Stimulated activated naive CD8-positive, alpha-beta T cell treated with anti-CD3 and anti-CD28 coated beads, Interleukin-15, Interleukin-2, amounts not matched to agents 100 ng/mL and 50 ng/mL, for 24 hours (primary cell): ENCODE results near the gene PPP1R14C.
"Not testable (repeated sequence)": the region's sequence is repeated elsewhere in the genome, so short reads cannot be mapped to it uniquely, and the experiment has no call there.

Experiments used
- H3K27ac Mint-ChIP-seq: one replicate; pipeline ENCODE4 v1.8.0; 2021; ENCODE audit warnings: mild to moderate bottlenecking, mixed read lengths
- H3K27me3 Mint-ChIP-seq: one replicate; pipeline ENCODE4 v1.8.0; 2021; ENCODE audit warnings: mixed read lengths
- H3K36me3 Mint-ChIP-seq: one replicate; pipeline ENCODE4 v1.8.0; 2021; ENCODE audit warnings: low read depth, mixed read lengths
- H3K4me1 Mint-ChIP-seq: one replicate; pipeline ENCODE4 v1.8.0; 2021; ENCODE audit warnings: low read depth, mixed read lengths
- H3K4me3 Mint-ChIP-seq: one replicate; pipeline ENCODE4 v1.8.0; 2021; ENCODE audit warnings: mild to moderate bottlenecking, mixed read lengths
- H3K9me3 Mint-ChIP-seq: one replicate; pipeline ENCODE4 v1.8.0; 2021; ENCODE audit warnings: mixed read lengths

The PPP1R14C gene

DNA sequence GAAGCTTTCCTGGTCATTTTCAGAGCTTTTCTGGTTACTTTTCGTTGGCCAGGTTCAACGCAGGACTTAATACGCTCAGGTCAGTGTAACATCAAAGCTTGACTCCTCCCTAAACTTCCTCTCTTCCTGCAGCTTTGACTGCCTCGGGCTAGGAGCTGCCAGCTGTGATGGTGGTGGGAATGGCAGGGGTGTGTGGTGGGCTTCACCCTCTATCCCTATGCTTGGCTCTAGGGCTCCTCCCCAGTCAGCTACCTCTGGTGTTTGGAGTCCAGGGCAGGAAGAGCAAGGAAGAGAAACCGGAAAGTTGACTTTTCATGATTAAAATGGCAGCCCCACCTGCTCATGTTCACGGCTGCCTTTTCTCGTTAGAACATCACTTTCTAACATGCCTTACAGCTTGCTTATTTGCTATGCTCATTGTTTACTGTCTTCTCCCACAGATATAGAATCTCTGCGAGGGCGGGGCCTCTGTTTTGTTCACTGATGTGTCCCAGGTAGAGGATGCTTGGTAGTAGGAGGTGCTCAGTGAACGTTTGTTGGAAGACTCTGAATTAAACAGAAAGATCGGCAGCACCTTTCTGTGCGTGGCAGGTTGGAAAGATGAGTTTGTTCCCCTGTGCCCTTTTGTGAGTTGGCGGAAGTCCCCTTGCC is 16.1 kb upstream of the PPP1R14C start:
- Mint-ChIP-seq H3K4me3 (no peak overlapping the region), H3K27ac (no peak overlapping the region), H3K36me3 (no peaks in the 10 kb centered on the region), H3K27me3 (peaks cover 10% of the 10 kb centered on the region), H3K9me3 (no peaks in the 10 kb centered on the region), H3K4me1 (no peaks in the 10 kb centered on the region)

GRCh38 chr6:150128425-150128824 is 14.4 kb upstream of the PPP1R14C start:
- Mint-ChIP-seq H3K27me3 (peaks cover 10% of the 10 kb centered on the region), H3K27ac (no peak overlapping the region), H3K4me3 (no peak overlapping the region), H3K36me3 (no peaks in the 10 kb centered on the region), H3K4me1 (no peaks in the 10 kb centered on the region), H3K9me3 (no peaks in the 10 kb centered on the region)

- H3K9me3 Mint-ChIP-seq, result no peaks in the 10 kb centered on the region
- H3K36me3 Mint-ChIP-seq, result no peaks in the 10 kb centered on the region
- H3K4me1 Mint-ChIP-seq, result no peaks in the 10 kb centered on the region
- H3K4me3 Mint-ChIP-seq, result no peak overlapping the region
- peaks cover 12% of the 10 kb centered on the region for H3K27me3 Mint-ChIP-seq
- no peak overlapping the region for H3K27ac Mint-ChIP-seq
These were observed 13.0 kb upstream of the PPP1R14C start for GRCh38 chr6:150129616-150130505.

DNA sequence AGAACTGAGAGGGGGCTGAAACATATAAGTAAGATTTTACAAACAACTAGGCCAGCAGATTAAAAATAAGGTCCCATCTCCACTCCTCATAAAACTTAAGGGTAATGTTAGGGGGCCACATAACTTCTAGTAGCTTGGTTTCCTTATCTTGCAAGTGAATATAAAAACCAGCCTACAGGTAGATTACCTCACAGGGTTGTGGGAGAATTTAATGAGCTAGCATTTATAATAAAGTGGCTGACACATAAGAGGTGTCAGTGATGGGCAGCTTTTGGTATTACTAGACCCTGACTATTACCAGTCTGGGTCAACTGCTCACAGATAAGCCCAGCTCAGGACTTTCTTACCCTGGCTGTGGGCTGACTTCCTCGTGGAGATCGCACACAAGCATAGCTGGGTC is 9.2 kb upstream of the PPP1R14C start:
- Mint-ChIP-seq H3K36me3 (no peaks in the 10 kb centered on the region), H3K27ac (no peak overlapping the region), H3K9me3 (no peaks in the 10 kb centered on the region), H3K27me3 (peaks cover 20% of the 10 kb centered on the region), H3K4me1 (no peaks in the 10 kb centered on the region), H3K4me3 (no peak overlapping the region)

- H3K27ac Mint-ChIP-seq, result no peak overlapping the region
- no peaks in the 10 kb centered on the region for H3K36me3 Mint-ChIP-seq
- no peaks in the 10 kb centered on the region for H3K9me3 Mint-ChIP-seq
- H3K27me3 Mint-ChIP-seq, result peaks cover 26% of the 10 kb centered on the region
- no peak overlapping the region for H3K4me3 Mint-ChIP-seq
- H3K4me1 Mint-ChIP-seq, result no peaks in the 10 kb centered on the region
These were observed 8.4 kb upstream of the PPP1R14C start for GRCh38 chr6:150134280-150134920.

- peaks cover 53% of the 10 kb centered on the region for H3K27me3 Mint-ChIP-seq
- H3K9me3 Mint-ChIP-seq, H3K4me3 Mint-ChIP-seq, H3K27ac Mint-ChIP-seq, H3K4me1 Mint-ChIP-seq, H3K36me3 Mint-ChIP-seq: not testable (repeated sequence)
These were observed 5.1 kb upstream of the PPP1R14C start for GRCh38 chr6:150137711-150138110.

DNA sequence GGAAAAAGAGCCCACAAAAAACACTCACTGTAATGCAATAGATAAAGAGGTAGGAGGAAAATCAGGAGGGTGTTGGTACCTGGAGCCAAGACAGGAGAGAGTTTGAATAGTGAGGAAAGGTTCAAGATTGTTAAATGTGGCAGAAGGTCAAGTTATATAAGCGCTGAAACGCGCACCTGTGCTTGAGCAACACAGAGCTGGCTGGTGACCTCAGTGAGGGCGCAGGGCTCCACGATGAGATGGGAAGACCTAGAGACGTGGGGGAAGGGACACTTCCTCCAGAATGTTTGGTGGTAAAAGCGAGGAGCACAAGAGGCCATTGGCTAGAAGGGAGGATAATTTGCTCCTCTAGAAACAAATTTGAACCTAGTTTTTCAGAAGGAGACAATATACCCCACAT is 4.2 kb upstream of the PPP1R14C start:
- Mint-ChIP-seq H3K9me3 (no peaks in the 10 kb centered on the region), H3K4me1 (peaks cover 6% of the 10 kb centered on the region), H3K36me3 (no peaks in the 10 kb centered on the region), H3K4me3 (no peak overlapping the region), H3K27ac (no peak overlapping the region), H3K27me3 (peaks cover 53% of the 10 kb centered on the region)

GRCh38 chr6:150139533-150139932 is 3.3 kb upstream of the PPP1R14C start:
- Mint-ChIP-seq H3K27ac (no peak overlapping the region), H3K4me3 (no peak overlapping the region), H3K36me3 (no peaks in the 10 kb centered on the region), H3K9me3 (no peaks in the 10 kb centered on the region), H3K4me1 (peaks cover 13% of the 10 kb centered on the region), H3K27me3 (peaks cover 60% of the 10 kb centered on the region)

DNA sequence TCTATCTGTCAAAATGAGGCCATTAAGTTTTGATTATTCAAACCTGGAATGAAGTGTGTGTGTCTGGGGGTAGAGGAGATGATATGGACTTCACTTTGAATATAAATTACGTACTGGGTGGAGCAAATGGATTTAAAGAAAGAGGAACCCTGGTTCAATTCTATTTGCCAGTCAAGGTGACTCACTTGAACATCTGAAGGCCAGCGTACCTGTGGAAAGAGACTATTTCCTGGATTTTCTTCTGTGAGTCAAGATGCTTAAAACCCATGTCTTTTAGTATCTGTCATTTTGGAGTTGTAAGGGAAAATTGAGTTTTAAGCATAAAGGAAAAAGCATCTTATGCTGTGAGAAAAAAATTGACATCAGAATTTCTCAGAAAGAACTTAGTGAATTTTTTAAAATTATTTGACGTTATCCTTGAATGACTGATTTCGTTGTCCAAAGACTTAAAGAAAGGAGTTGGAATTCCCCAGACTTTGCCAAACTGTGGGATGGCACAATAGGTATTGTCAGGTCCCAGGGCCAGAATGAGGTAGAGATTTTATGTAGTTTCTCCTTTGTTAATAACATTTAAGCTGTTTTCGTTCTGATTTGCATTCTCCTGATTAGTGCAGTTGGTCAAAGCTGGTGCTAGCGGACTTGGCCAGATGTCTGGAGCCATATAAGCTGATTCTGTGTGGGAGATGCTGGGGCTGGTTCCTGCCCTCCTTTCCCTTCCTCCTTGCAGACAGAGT is 2.4 kb upstream of the PPP1R14C start:
- Mint-ChIP-seq H3K27ac (no peak overlapping the region), H3K9me3 (no peaks in the 10 kb centered on the region), H3K4me3 (no peak overlapping the region), H3K27me3 (peaks cover 68% of the 10 kb centered on the region), H3K4me1 (peaks cover 16% of the 10 kb centered on the region), H3K36me3 (no peaks in the 10 kb centered on the region)

DNA sequence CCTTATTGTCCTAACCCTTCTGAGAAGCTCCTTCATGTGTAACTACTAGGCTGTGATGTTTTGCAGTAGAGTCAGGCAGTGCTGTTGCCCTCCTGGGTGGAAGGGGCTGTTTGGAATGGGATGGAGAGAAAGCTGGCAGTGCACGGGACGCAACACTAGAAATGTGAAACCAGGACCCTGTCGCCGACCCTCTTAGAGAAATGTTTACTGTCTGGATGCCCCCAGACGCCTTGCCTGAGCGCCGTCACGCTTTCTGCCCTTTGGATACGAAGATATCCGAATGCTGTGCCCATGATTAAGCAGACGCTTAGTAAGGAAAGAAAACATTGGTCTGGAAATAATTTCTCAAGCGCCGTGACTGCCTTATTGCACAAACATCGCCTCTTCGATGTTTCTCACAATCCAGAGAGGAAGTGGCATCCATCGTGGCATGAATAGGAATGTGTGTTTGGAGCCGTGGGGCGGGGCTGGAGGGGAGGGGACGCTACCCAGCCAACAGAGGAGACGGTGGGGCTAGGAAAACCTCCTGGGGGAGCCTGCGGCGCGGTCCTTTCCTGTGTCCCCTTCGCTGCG is 661 bp upstream of the PPP1R14C start:
- Mint-ChIP-seq H3K4me3 (peak overlapping the region; percentile 61), H3K27me3 (peaks cover 81% of the 10 kb centered on the region), H3K4me1 (peaks cover 23% of the 10 kb centered on the region), H3K9me3 (no peaks in the 10 kb centered on the region), H3K36me3 (no peaks in the 10 kb centered on the region), H3K27ac (no peak overlapping the region)

- peak overlapping the region; percentile 47 for H3K4me3 Mint-ChIP-seq
- peaks cover 83% of the 10 kb centered on the region for H3K27me3 Mint-ChIP-seq
- H3K36me3 Mint-ChIP-seq, result no peaks in the 10 kb centered on the region
- H3K27ac Mint-ChIP-seq, result no peak overlapping the region
- no peaks in the 10 kb centered on the region for H3K9me3 Mint-ChIP-seq
- H3K4me1 Mint-ChIP-seq, result peaks cover 23% of the 10 kb centered on the region
These were observed 861 bp downstream of the PPP1R14C start for GRCh38 chr6:150143516-150144293.

GRCh38 chr6:150144294-150144868 is 1.5 kb downstream of the PPP1R14C start:
- peaks cover 79% of the 10 kb centered on the region for H3K27me3 Mint-ChIP-seq
- H3K4me1 Mint-ChIP-seq, result peaks cover 23% of the 10 kb centered on the region
- H3K36me3 Mint-ChIP-seq, result no peaks in the 10 kb centered on the region
- H3K9me3 Mint-ChIP-seq, result no peaks in the 10 kb centered on the region
- H3K4me3 Mint-ChIP-seq, result peak overlapping the region; percentile 47
- H3K27ac Mint-ChIP-seq, result no peak overlapping the region

DNA sequence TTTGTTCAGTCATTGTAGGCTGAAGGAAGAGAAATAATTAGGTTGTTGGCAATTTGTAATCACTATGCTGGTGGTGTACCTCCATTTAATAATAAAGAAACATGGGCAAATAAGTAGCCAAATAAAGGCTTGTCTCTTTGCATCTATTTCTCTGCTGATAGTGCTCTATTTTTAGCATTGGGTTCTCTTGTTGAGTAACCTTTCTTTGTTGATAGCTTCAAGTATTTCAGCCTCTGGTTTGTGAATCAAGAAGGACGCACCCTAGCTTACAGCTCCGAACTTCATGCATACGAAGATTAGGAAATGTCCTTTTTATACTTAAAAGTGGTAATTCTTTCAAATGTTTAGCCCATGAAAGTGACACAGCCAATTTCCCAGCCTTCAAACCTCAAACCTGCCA is 2.6 kb downstream of the PPP1R14C start:
- Mint-ChIP-seq H3K9me3 (no peaks in the 10 kb centered on the region), H3K4me1 (peaks cover 23% of the 10 kb centered on the region), H3K27me3 (peaks cover 78% of the 10 kb centered on the region), H3K36me3 (no peaks in the 10 kb centered on the region), H3K27ac (no peak overlapping the region), H3K4me3 (no peak overlapping the region)

DNA sequence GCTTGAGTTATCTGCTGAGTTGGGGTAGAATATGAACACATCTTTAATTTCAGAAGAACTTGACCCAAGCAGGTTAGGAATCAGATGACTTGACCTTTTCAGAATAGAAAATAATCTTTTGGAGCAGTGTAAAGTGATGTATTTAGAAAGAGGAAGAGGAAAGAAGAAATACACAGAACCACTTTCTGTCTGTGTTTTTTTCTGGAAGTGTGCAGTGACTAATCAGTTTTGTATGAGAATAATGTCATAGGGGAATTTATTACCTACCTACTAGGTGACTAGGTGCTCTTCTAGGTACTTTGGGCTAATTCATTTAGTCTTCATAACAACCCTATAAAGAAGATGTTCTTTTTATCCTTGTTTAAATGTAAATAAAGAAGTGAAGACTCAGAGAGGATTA is 3.0 kb downstream of the PPP1R14C start:
- no peak overlapping the region for H3K27ac Mint-ChIP-seq
- H3K27me3 Mint-ChIP-seq, result peaks cover 78% of the 10 kb centered on the region
- H3K4me1 Mint-ChIP-seq, result peaks cover 23% of the 10 kb centered on the region
- no peak overlapping the region for H3K4me3 Mint-ChIP-seq
- no peaks in the 10 kb centered on the region for H3K9me3 Mint-ChIP-seq
- H3K36me3 Mint-ChIP-seq, result no peaks in the 10 kb centered on the region
